NK-92 (cell line): ENCODE results near the gene MET.
"Not testable (repeated sequence)": the region's sequence is repeated elsewhere in the genome, so short reads cannot be mapped to it uniquely, and the experiment has no call there.

ENCODE experiments used
- DNase-seq: peaks from one replicate; lab custom pipeline; 2025; ENCODE audit not compliant: unreplicated experiment; lab: John Stamatoyannopoulos, UW

The MET gene

DNA sequence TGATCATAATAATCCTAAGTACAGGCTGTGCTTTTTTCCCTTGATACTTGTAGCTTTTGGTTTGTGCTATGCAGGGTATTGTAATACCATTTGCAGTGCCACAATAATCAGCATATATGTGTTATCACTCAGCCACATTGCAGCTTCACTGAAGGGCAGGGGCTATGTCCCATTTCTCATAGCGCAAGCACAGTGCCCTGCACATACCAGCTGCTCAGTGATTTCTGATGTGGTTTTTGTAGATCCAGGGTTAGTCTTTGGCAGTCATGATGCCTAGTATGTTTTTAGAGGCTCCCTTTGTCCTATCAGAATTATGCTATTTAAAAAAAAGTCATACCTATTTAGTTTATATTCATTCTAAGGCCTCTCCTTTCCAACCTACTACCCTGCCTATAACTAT, 25.8 kb downstream of the MET start:
- no peak for DNase-seq

GRCh38 chr7:116698396-116698795, 26.4 kb downstream of the MET start:
- no peak for DNase-seq

DNA sequence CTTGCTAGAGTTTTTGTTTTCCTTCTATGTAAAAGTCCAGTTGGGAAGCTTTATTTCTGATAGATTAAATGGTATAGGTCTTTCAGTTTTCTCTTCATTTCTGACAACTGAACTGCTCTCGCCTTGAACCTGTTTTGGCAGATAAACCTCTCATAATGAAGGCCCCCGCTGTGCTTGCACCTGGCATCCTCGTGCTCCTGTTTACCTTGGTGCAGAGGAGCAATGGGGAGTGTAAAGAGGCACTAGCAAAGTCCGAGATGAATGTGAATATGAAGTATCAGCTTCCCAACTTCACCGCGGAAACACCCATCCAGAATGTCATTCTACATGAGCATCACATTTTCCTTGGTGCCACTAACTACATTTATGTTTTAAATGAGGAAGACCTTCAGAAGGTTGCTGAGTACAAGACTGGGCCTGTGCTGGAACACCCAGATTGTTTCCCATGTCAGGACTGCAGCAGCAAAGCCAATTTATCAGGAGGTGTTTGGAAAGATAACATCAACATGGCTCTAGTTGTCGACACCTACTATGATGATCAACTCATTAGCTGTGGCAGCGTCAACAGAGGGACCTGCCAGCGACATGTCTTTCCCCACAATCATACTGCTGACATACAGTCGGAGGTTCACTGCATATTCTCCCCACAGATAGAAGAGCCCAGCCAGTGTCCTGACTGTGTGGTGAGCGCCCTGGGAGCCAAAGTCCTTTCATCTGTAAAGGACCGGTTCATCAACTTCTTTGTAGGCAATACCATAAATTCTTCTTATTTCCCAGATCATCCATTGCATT, 27.1 kb downstream of the MET start:
- no peak for DNase-seq

DNA sequence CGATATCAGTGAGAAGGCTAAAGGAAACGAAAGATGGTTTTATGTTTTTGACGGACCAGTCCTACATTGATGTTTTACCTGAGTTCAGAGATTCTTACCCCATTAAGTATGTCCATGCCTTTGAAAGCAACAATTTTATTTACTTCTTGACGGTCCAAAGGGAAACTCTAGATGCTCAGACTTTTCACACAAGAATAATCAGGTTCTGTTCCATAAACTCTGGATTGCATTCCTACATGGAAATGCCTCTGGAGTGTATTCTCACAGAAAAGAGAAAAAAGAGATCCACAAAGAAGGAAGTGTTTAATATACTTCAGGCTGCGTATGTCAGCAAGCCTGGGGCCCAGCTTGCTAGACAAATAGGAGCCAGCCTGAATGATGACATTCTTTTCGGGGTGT, 27.7 kb downstream of the MET start:
- DNase-seq: no peak

DNA sequence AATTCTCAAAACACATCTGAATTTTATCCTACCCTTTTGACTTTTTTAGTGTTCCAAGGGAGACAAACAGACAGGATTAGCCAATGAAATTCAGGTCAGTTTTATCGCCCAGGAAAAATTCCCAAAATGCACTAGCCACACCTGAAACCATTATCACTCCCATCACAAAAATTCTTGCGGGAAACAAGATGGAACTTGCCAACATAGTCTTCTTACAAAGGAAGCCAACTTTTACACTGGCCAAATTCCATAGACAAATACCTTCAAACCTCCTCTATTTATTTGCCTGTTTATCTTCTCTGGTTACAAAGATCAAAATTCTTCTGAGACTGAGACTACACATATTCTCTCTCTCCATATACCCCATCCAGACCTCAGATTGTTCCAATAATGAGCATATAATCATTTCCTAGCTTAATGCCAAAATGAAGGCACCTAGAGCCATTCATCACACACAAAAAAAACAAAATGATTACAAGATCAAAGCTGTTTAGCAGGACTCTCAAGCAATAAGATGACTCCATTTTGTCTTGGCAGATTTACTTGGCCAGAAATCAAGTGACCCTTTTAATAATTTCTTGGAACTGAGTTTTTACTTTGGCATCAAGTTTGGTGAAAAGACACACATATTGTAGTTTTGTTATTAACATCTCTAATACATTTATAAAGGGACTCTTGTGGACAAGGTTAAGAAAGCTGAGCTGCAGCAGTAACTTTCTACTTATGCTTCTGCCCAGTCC, 30.2 kb downstream of the MET start:
- DNase-seq: no peak

GRCh38 chr7:116704650-116705228, 32.7 kb downstream of the MET start:
- no peak for DNase-seq

- DNase-seq: no peak
Measured at GRCh38 chr7:116705419-116705818, 33.4 kb downstream of the MET start.

DNA sequence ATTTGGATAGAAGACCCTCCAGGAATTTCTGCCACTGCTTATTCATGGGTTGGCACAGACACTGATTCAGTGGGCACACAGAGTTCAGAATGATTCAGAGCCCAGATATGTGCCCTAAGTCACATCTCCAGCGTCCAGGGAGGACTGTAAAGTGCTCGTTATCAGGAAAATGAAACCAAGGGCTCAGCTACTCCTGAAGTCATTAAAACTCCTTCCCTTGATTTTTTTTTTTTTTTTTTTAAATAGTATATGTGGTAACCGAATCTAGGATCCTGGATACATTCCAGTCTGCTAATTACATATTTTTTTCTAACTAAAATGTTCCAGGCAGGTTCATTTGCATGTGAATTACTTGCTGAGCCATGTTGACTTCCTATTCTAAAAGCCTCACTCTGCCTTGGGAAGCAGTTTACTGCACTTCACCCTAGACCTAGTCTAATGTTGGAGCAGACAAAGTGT, 34.7 kb downstream of the MET start:
- DNase-seq: no peak

- DNase-seq: no peak
Measured at GRCh38 chr7:116707289-116707688, 35.3 kb downstream of the MET start.

GRCh38 chr7:116708248-116708647, 36.3 kb downstream of the MET start:
- no peak for DNase-seq

DNA sequence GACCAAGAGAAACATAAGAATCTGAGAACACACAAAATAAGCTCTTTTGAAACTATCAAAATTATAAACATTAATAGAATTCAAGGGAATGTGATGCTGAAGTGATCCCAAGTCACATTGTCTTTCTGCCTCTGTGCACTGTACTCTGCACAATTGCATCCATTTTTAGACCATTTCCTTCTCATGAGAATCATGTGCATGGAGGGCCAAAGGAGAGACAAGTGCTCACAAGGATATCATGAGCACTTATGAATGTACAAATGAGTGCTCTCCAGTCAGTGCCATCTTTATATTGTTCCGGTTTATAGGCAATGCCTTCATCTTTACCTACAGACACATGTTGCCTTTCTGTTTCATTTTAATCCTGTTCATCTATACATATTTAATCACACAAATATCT, 36.9 kb downstream of the MET start:
- DNase-seq: no peak

DNA sequence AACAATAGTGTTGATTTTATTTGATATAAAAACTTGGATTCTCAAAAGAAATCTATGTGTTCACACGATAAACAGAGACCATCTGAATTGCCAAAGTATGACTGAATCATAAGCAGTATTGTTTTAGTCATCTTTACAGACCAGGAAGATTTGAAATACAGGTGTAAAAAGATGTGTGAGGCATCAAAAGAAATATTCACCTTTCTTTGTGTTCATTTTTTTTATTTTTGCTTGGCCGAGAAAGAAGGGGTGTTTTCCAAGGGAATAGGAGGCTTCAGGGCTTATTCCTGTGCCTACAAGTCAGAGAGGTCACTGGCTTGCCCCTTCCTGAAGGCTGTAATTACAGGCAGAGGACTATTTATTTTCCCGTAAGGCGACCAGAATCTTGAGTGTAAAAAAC, 37.3 kb downstream of the MET start:
- no peak for DNase-seq

GRCh38 chr7:116710764-116711452, 38.9 kb downstream of the MET start:
- no peak for DNase-seq

DNA sequence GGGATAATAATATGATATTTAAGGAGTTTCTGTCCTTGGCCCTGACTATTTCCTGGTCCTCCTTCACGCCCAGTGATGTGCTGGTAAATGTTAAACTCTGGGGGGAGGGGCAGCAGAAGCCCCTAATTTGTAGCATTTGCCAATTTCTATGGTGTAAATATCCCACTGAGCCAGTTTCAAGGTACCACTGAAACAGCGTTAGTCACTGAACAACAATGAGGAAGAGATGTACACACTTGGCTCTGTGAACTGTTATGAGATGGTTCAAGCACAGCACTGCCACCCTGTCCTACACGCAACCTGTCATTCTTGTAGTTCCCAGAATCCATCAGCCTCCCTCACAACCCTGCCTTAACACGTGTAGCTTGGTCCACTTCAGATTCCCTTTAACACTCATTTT, 39.8 kb downstream of the MET start:
- DNase-seq: no peak

GRCh38 chr7:116713500-116713899, 41.5 kb downstream of the MET start:
- no peak for DNase-seq

DNA sequence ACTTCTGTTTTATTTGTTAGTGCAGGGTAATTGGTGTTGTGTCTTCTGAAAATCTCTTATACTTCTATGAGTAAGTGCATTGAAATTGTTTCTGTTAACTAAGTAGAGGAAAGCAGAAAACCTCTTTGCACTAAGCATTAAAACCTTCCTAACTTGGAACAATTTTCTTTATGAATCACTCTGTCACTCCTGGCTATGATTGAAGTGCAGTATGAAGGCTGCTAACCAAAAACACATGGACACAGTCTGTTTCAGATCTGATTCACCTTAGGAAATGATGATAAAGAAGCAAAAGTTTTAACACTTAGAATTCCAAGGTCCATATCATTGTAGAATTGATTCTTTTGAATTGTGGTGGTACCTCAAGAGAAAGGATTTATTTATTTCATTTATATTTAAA, 41.9 kb downstream of the MET start:
- DNase-seq: no peak

DNA sequence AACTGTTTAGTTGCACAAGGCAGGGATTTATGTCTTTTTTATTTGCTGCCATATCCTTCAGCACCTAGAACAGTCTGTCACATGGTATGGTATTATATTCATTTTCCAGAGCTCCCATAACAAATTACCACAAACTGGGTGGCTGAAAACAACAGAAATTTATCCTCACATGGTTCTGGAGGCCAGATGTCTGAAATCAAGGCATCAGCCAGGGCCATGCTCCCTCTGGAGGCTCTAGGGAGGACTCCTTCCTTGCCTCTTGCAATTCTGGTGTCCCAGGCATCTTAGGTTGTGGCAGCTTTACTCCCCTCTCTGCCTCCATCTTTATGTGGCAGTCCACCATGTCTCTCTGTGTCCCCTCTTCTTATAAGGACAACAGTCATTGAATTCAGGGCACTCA, 43.1 kb downstream of the MET start:
- no peak for DNase-seq

- DNase-seq: no peak
Measured at GRCh38 chr7:116717137-116717536, 45.1 kb downstream of the MET start.

DNA sequence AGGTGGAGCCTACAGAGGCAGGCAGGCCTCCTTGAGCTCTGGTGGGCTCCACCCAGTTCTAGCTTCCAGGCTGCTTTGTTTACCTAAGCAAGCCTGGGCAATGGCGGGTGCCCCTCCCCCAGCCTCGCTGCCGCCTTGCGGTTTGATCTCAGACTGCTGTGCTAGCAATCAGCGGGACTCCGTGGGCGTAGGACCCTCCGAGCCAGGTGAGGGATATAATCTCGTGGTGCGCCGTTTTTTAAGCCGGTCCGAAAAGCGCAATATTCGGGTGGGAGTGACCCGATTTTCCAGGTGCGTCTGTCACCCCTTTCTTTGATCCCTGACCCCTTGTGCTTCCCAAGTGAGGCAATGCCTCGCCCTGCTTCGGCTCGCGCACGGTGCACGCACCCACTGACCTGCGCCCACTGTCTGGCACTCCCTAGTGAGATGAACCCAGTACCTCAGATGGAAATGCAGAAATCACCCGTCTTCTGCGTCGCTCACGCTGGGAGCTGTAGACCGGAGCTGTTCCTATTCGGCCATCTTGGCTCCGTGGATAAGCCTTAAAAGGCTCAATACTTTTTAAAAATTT, 52.0 kb downstream of the MET start:
- DNase-seq: not testable (repeated sequence)

- DNase-seq: no peak
Measured at GRCh38 chr7:116724560-116725231, 52.7 kb downstream of the MET start.

GRCh38 chr7:116726149-116726548, 54.2 kb downstream of the MET start:
- no peak for DNase-seq
